Neural cell (in vitro differentiated cells): ENCODE measurements around the gene PNPLA5. TPM values are rescaled to one million over a fixed set of nuclear protein-coding genes. Genes with fewer than 3 reads are reported as not detected.

ENCODE experiments used
- H2AFZ ChIP-seq: fragments of 200-600, 300-800 bp; sonication (generic), shearing (Covaris generic); 2 replicates; pipeline ENCODE4 v1.6.0; 2014; ENCODE audit warnings: low read depth, mild to moderate bottlenecking, antibody characterized with exemption, low read length, moderate library complexity
- H3F3A ChIP-seq: fragments of 200-600 bp; shearing (Covaris generic); 2 replicates; pipeline ENCODE4 v1.6.1; 2016; ENCODE audit warnings: mild to moderate bottlenecking, moderate library complexity, mixed read lengths, antibody characterized with exemption, low read length; ENCODE audit not compliant: insufficient read depth, poor library complexity, severe bottlenecking
- H3K27ac ChIP-seq: fragments of 200-600, 300-800 bp; sonication (generic), shearing (Covaris generic); 2 replicates; pipeline ENCODE4 v1.5.1; 2014; ENCODE audit warnings: mild to moderate bottlenecking, low read length, moderate library complexity
- H3K27me3 ChIP-seq: fragments of 300-800, 200-600 bp; sonication (generic), shearing (Covaris generic); 2 replicates; pipeline ENCODE4 v1.6.0; 2014; ENCODE audit warnings: mild to moderate bottlenecking, low read depth, low read length, moderate library complexity; ENCODE audit not compliant: insufficient read depth
- H3K36me3 ChIP-seq: fragments of 300-800, 200-600 bp; sonication (generic), shearing (Covaris generic); 2 replicates; pipeline ENCODE4 v1.5.1; 2014; ENCODE audit warnings: mild to moderate bottlenecking, antibody characterized with exemption, low read length, moderate library complexity; ENCODE audit not compliant: insufficient read depth
- H3K4me2 ChIP-seq: fragments of 300-800, 200-600 bp; sonication (generic), shearing (Covaris generic); 2 replicates; pipeline ENCODE4 v1.6.0; 2014; ENCODE audit warnings: mild to moderate bottlenecking, low read length
- H3K4me3 ChIP-seq: fragments of 300-800, 200-600 bp; sonication (generic), shearing (Covaris generic); 2 replicates; pipeline ENCODE4 v1.5.1; 2014; ENCODE audit warnings: mild to moderate bottlenecking, low read length, moderate library complexity
- H3K79me2 ChIP-seq: fragments of 200-600 bp; shearing (Covaris generic); replicated peaks from 2 replicates; pipeline ENCODE4 v1.6.0; 2014; ENCODE audit warnings: mild to moderate bottlenecking, low read length, moderate library complexity; ENCODE audit not compliant: insufficient read depth
- H3K9ac ChIP-seq: fragments of 300-800, 200-600 bp; sonication (generic), shearing (Covaris generic); 2 replicates; pipeline ENCODE4 v1.6.1; 2016; ENCODE audit warnings: mild to moderate bottlenecking, low read length, mixed read lengths
- H3K9me2 ChIP-seq: fragments of 200-600 bp; shearing (Covaris generic); 2 replicates; pipeline ENCODE4 v1.6.1; 2016; ENCODE audit warnings: mild to moderate bottlenecking, low read length, mixed read lengths; ENCODE audit not compliant: insufficient read depth
- H3K9me3 ChIP-seq: fragments of 200-600, 300-800 bp; sonication (generic), shearing (Covaris generic); 2 replicates; pipeline ENCODE4 v1.6.1; 2016; ENCODE audit warnings: mild to moderate bottlenecking, mixed run types, low read length, moderate library complexity, mixed read lengths
- H4K20me1 ChIP-seq: fragments of 200-600 bp; shearing (Covaris generic); 2 replicates; pipeline ENCODE4 v1.6.1; 2016; ENCODE audit warnings: mild to moderate bottlenecking, mixed run types; ENCODE audit not compliant: insufficient read depth
- EP300 ChIP-seq: fragments of 450-650 bp; conservative IDR thresholded peaks from 2 replicates; pipeline ENCODE4 v1.6.1; 2014; ENCODE audit warnings: antibody characterized with exemption, mild to moderate bottlenecking, moderate library complexity; ENCODE audit not compliant: poor library complexity, severe bottlenecking
- EZH2 ChIP-seq: fragments of 200-600, 300-800 bp; shearing (Covaris generic), sonication (generic); IDR thresholded peaks from 2 replicates; pipeline ENCODE4 v1.6.1; 2014; ENCODE audit warnings: antibody characterized with exemption, low read length, borderline replicate concordance, mild to moderate bottlenecking; ENCODE audit not compliant: insufficient read depth, poor library complexity, severe bottlenecking
- MXI1 ChIP-seq: fragments of 450-650 bp; conservative IDR thresholded peaks from 2 replicates; pipeline ENCODE4 v1.6.1; 2014; ENCODE audit warnings: antibody characterized with exemption, mild to moderate bottlenecking; ENCODE audit not compliant: poor library complexity, severe bottlenecking
- POLR2AphosphoS5 ChIP-seq: IDR thresholded peaks from 2 replicates; pipeline ENCODE4 v1.6.1; 2012
- RAD21 ChIP-seq: fragments of 450-650 bp; conservative IDR thresholded peaks from 2 replicates; pipeline ENCODE4 v1.6.1; 2014; ENCODE audit warnings: antibody characterized with exemption, mild to moderate bottlenecking, moderate library complexity
- SMC3 ChIP-seq: fragments of 450-650 bp; conservative IDR thresholded peaks from 2 replicates; pipeline ENCODE4 v1.6.1; 2014; ENCODE audit warnings: antibody characterized with exemption, mild to moderate bottlenecking, moderate library complexity; ENCODE audit not compliant: poor library complexity
- TAF1 ChIP-seq: IDR thresholded peaks from 2 replicates; pipeline ENCODE4 v1.6.1; 2012; ENCODE audit warnings: low read depth
- polyA plus RNA-seq: library from polyadenylated mRNA; depleted of rRNA; stranded (reverse); fragments of >200 nt; gene quantifications from 2 replicates; pipeline ENCODE4 v1.2.3, GENCODE V29; 2014
- TF ChIP-seq, protein P1 (sequence below): IDR thresholded peaks from 2 replicates; pipeline ENCODE4 v1.6.1; 2012; ENCODE audit warnings: borderline replicate concordance
- TF ChIP-seq, protein P2 (sequence below): fragments of 450-650 bp; IDR thresholded peaks from 2 replicates; pipeline ENCODE4 v1.5.1; 2014; ENCODE audit warnings: antibody characterized with exemption, mild to moderate bottlenecking, moderate library complexity; ENCODE audit not compliant: poor library complexity, severe bottlenecking

Gene PNPLA5
- polyA plus RNA-seq, 1 donor from 2014 or later, result not detected

DNA sequence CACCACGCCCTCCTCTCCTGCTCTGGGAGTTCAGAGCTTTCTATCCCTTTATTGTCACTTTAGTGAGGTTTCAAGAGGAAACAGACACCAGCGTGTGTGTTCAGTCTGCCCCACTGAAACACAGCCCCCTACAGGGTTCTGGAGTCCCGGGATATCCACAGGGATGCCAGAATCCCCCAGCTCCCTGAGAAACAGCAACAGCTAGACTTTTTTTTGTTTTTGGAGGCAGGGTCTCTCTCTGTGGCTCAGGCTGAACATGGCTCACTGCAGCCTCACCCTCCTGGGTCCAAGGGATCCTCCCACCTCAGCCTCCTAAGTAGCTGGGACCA, 39.9 kb downstream of the PNPLA5 start:
- Histone ChIP-seq H3K4me2 (no peak overlapping the region), H3K9ac (no peak overlapping the region), H3K27me3 (no peaks in the 10 kb centered on the region), H3K9me2 (no peaks in the 10 kb centered on the region), H3K79me2 (peaks cover 5% of the 10 kb centered on the region), H2AFZ (no peak overlapping the region), H3K27ac (no peak overlapping the region), H4K20me1 (no peaks in the 10 kb centered on the region), H3K36me3 (no peaks in the 10 kb centered on the region), H3K4me3 (no peak overlapping the region), H3K9me3 (no peaks in the 10 kb centered on the region), H3F3A (no peaks in the 10 kb centered on the region)
- TF ChIP-seq SMC3 (no peak), POLR2AphosphoS5 (no peak), MXI1 (no peak), TAF1 (no peak), EP300 (no peak), RAD21 (no peak), EZH2 (no peak)
- TF ChIP-seq, protein P1, sequence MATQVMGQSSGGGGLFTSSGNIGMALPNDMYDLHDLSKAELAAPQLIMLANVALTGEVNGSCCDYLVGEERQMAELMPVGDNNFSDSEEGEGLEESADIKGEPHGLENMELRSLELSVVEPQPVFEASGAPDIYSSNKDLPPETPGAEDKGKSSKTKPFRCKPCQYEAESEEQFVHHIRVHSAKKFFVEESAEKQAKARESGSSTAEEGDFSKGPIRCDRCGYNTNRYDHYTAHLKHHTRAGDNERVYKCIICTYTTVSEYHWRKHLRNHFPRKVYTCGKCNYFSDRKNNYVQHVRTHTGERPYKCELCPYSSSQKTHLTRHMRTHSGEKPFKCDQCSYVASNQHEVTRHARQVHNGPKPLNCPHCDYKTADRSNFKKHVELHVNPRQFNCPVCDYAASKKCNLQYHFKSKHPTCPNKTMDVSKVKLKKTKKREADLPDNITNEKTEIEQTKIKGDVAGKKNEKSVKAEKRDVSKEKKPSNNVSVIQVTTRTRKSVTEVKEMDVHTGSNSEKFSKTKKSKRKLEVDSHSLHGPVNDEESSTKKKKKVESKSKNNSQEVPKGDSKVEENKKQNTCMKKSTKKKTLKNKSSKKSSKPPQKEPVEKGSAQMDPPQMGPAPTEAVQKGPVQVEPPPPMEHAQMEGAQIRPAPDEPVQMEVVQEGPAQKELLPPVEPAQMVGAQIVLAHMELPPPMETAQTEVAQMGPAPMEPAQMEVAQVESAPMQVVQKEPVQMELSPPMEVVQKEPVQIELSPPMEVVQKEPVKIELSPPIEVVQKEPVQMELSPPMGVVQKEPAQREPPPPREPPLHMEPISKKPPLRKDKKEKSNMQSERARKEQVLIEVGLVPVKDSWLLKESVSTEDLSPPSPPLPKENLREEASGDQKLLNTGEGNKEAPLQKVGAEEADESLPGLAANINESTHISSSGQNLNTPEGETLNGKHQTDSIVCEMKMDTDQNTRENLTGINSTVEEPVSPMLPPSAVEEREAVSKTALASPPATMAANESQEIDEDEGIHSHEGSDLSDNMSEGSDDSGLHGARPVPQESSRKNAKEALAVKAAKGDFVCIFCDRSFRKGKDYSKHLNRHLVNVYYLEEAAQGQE, result no peak
- TF ChIP-seq, protein P2, sequence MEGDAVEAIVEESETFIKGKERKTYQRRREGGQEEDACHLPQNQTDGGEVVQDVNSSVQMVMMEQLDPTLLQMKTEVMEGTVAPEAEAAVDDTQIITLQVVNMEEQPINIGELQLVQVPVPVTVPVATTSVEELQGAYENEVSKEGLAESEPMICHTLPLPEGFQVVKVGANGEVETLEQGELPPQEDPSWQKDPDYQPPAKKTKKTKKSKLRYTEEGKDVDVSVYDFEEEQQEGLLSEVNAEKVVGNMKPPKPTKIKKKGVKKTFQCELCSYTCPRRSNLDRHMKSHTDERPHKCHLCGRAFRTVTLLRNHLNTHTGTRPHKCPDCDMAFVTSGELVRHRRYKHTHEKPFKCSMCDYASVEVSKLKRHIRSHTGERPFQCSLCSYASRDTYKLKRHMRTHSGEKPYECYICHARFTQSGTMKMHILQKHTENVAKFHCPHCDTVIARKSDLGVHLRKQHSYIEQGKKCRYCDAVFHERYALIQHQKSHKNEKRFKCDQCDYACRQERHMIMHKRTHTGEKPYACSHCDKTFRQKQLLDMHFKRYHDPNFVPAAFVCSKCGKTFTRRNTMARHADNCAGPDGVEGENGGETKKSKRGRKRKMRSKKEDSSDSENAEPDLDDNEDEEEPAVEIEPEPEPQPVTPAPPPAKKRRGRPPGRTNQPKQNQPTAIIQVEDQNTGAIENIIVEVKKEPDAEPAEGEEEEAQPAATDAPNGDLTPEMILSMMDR, result no peak

DNA sequence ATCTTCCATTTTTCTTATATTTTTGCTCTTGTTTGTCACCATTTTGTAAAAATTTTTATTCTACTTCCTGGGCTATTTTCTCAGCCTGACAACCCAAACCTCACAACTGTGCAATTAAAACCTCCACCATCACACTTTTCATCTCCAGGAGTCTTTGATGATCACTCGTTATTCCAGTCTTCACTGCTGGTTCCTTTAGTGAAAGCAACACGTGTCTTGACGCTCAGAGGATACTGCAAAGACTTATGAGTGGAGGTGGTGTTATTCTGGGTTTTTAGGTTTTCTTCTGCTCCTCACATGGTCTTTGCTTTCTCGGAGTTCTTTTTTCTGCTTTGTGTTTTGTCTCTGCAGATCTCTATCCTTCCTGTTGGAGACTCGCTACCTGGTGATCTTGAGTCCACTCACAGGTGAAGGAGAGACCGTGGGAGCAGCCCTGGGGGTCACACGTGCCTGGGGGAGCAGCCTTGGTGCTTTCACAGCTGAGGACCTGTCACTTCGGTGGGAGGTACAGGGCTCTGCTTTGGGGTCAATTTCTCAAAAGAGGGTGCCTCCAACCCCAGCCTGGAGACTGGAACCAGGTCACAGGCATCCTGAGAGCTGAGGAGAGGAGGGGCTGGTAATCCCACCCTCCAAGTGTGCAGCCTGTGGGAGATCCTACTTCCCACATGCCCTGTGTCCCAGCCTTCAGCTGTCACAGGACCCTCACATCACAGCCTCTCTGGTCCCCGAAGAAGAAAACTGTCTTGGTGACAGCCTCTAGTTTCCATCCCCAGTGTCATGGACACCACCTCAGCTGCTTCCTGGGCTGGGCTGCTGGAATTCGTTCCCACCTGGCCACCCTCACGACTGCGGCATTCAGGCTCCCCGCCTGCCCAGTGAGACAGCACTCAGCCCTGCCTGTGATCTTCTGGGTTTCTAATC, 40.5 kb downstream of the PNPLA5 start:
- Histone ChIP-seq H2AFZ (no peak overlapping the region), H3K9me3 (no peaks in the 10 kb centered on the region), H3K36me3 (no peaks in the 10 kb centered on the region), H3K4me2 (no peak overlapping the region), H3K79me2 (no peaks in the 10 kb centered on the region), H4K20me1 (no peaks in the 10 kb centered on the region), H3F3A (no peaks in the 10 kb centered on the region), H3K9ac (no peak overlapping the region), H3K9me2 (no peaks in the 10 kb centered on the region), H3K27ac (no peak overlapping the region), H3K27me3 (no peaks in the 10 kb centered on the region), H3K4me3 (no peak overlapping the region)
- TF ChIP-seq POLR2AphosphoS5 (no peak), RAD21 (no peak), TAF1 (no peak)
- TF ChIP-seq, protein P2, result no peak
